H9 (cell line): ENCODE measurements around the gene WDR81. TPM values are rescaled to one million over a fixed set of nuclear protein-coding genes. Genes with fewer than 3 reads are reported as not detected.

Experiments used
- DNase-seq: peaks from one replicate; pipeline ENCODE4 v3.0.0-alpha.2; 2017
- H2AFZ ChIP-seq: one replicate; pipeline ENCODE4 v1.6.1; 2013; ENCODE audit warnings: mild to moderate bottlenecking, low read length, control low read depth, moderate library complexity
- H2AK5ac ChIP-seq: 2 replicates; pipeline ENCODE4 v1.6.1; 2013; ENCODE audit warnings: low read length, control low read depth, mixed read lengths; ENCODE audit not compliant: insufficient read length
- H2BK120ac ChIP-seq: one replicate; pipeline ENCODE4 v1.6.1; 2013; ENCODE audit warnings: low read depth, mild to moderate bottlenecking, low read length, control low read depth, inconsistent platforms; ENCODE audit not compliant: poor library complexity, severe bottlenecking
- H2BK12ac ChIP-seq: 2 replicates; pipeline ENCODE4 v1.6.1; 2013; ENCODE audit warnings: low read length, control low read depth, mixed read lengths, low read depth; ENCODE audit not compliant: insufficient read length
- H2BK15ac ChIP-seq: 2 replicates; pipeline ENCODE4 v1.6.1; 2013; ENCODE audit warnings: low read depth, low read length, control low read depth
- H2BK20ac ChIP-seq: one replicate; pipeline ENCODE4 v1.6.1; 2013; ENCODE audit warnings: low read depth, mild to moderate bottlenecking, low read length, control low read depth, inconsistent platforms; ENCODE audit not compliant: poor library complexity, severe bottlenecking
- H2BK5ac ChIP-seq: 2 replicates; pipeline ENCODE4 v1.6.1; 2013; ENCODE audit warnings: low read length, control low read depth, mixed read lengths; ENCODE audit not compliant: insufficient read length
- H3K14ac ChIP-seq: 2 replicates; pipeline ENCODE4 v1.6.1; 2013; ENCODE audit warnings: low read length, control low read depth; ENCODE audit not compliant: insufficient read depth
- H3K18ac ChIP-seq: 2 replicates; pipeline ENCODE4 v1.6.1; 2013; ENCODE audit warnings: low read depth, mild to moderate bottlenecking, mixed read lengths, low read length, control low read depth; ENCODE audit not compliant: insufficient read length
- H3K23ac ChIP-seq: 2 replicates; pipeline ENCODE4 v1.6.1; 2013; ENCODE audit warnings: low read length, control low read depth, mixed read lengths, low read depth; ENCODE audit not compliant: insufficient read length
- H3K23me2 ChIP-seq: 2 replicates; pipeline ENCODE4 v1.6.1; 2013; ENCODE audit warnings: low read depth, mild to moderate bottlenecking, mixed read lengths, low read length, control low read depth; ENCODE audit not compliant: insufficient read length, poor library complexity, severe bottlenecking
- H3K27ac ChIP-seq: 2 replicates; pipeline ENCODE4 v1.5.1; 2013; ENCODE audit warnings: low read length, control low read depth, mixed read lengths, low read depth; ENCODE audit not compliant: insufficient read length
- H3K27me3 ChIP-seq: 2 replicates; pipeline ENCODE4 v1.6.1; 2013; ENCODE audit warnings: low read length, control low read depth, inconsistent platforms; ENCODE audit not compliant: insufficient read depth
- H3K4ac ChIP-seq: 2 replicates; pipeline ENCODE4 v1.6.1; 2013; ENCODE audit warnings: low read depth, mild to moderate bottlenecking, control low read depth, inconsistent platforms, low read length, moderate library complexity
- H3K4me1 ChIP-seq: 2 replicates; pipeline ENCODE4 v1.6.1; 2013; ENCODE audit warnings: low read length, control low read depth, inconsistent platforms; ENCODE audit not compliant: insufficient read depth
- H3K4me2 ChIP-seq: 2 replicates; pipeline ENCODE4 v1.6.1; 2013; ENCODE audit warnings: low read length, control low read depth, mixed read lengths; ENCODE audit not compliant: insufficient read length, insufficient read depth
- H3K56ac ChIP-seq: 2 replicates; pipeline ENCODE4 v1.6.1; 2013; ENCODE audit warnings: low read depth, mild to moderate bottlenecking, mixed read lengths, low read length, control low read depth; ENCODE audit not compliant: insufficient read length
- H3K79me1 ChIP-seq: 2 replicates; pipeline ENCODE4 v1.6.1; 2013; ENCODE audit warnings: low read depth, mild to moderate bottlenecking, moderate library complexity, low read length, control low read depth, inconsistent platforms; ENCODE audit not compliant: insufficient read depth, poor library complexity, severe bottlenecking
- H3K79me2 ChIP-seq: 2 replicates; pipeline ENCODE4 v1.6.1; 2013; ENCODE audit warnings: low read length, control low read depth, inconsistent platforms; ENCODE audit not compliant: insufficient read depth
- H3K9ac ChIP-seq: 2 replicates; pipeline ENCODE4 v1.6.1; 2013; ENCODE audit warnings: low read length, control low read depth, mixed read lengths; ENCODE audit not compliant: insufficient read length; ENCODE audit errors: extremely low read depth
- H3K9me3 ChIP-seq: one replicate; pipeline ENCODE4 v1.6.1; 2013; ENCODE audit warnings: low read depth, low read length, inconsistent platforms; ENCODE audit not compliant: control insufficient read depth
- H3T11ph ChIP-seq: one replicate; pipeline ENCODE4 v1.6.1; 2013; ENCODE audit warnings: mild to moderate bottlenecking, low read length, control low read depth, inconsistent platforms
- H4K20me1 ChIP-seq: one replicate; pipeline ENCODE4 v1.6.1; 2013; ENCODE audit not compliant: control insufficient read depth, insufficient read length, insufficient read depth
- H4K5ac ChIP-seq: 2 replicates; pipeline ENCODE4 v1.6.1; 2013; ENCODE audit warnings: low read depth, mild to moderate bottlenecking, mixed read lengths, low read length, control low read depth; ENCODE audit not compliant: insufficient read length
- H4K8ac ChIP-seq: replicated peaks from 2 replicates; pipeline ENCODE4 v1.6.1; 2013; ENCODE audit warnings: low read length, control low read depth, mixed read lengths, low read depth; ENCODE audit not compliant: insufficient read length
- H4K91ac ChIP-seq: 2 replicates; pipeline ENCODE4 v1.6.1; 2013; ENCODE audit warnings: low read depth, mild to moderate bottlenecking, moderate library complexity, mixed read lengths, low read length, control low read depth; ENCODE audit not compliant: insufficient read length
- H3K27ac Mint-ChIP-seq, 3 experiments: 2 replicates in 2 of 3; 3 replicates in 1 of 3; pipeline ENCODE4 v1.8.0; 2020 to 2021; ENCODE audit warnings: mixed read lengths in 3 of 3, mild to moderate bottlenecking in 1 of 3, moderate library complexity in 1 of 3
- H3K27me3 Mint-ChIP-seq: 2 replicates; pipeline ENCODE4 v1.8.0; 2021; ENCODE audit warnings: low read depth, mild to moderate bottlenecking, moderate library complexity, mixed read lengths
- H3K36me3 Mint-ChIP-seq, 3 experiments: 2 replicates in 2 of 3; 3 replicates in 1 of 3; pipeline ENCODE4 v1.8.0; 2020 to 2021; ENCODE audit warnings: low read depth in 3 of 3, mixed read lengths in 3 of 3; ENCODE audit not compliant: insufficient read depth in 1 of 3
- H3K4me1 Mint-ChIP-seq, 2 experiments: 2 replicates each; pipeline ENCODE4 v1.8.0; 2020; ENCODE audit warnings: mixed read lengths in 2 of 2
- H3K4me3 Mint-ChIP-seq, 2 experiments: 2 replicates in 1 of 2; 3 replicates in 1 of 2; pipeline ENCODE4 v1.8.0; 2020 to 2021; ENCODE audit warnings: mild to moderate bottlenecking in 2 of 2, mixed read lengths in 2 of 2, moderate library complexity in 1 of 2
- H3K9me3 Mint-ChIP-seq, 2 experiments: 2 replicates in 1 of 2; 3 replicates in 1 of 2; pipeline ENCODE4 v1.8.0; 2020; ENCODE audit warnings: mild to moderate bottlenecking in 2 of 2, mixed read lengths in 2 of 2, moderate library complexity in 1 of 2
- WGBS: extraction: QIAGEN DNeasy Blood & Tissue Kit; methylation state at CpG from one replicate; pipeline ENCODE4 v1.1.7; 2013; ENCODE audit warnings: missing lambda C conversion rate, low lambda C conversion rate, mixed read lengths; ENCODE audit not compliant: insufficient read length; ENCODE audit errors: extremely low coverage; 5-methylcytosine and 5-hydroxymethylcytosine counted together
- total RNA-seq: library from RNA; stranded (reverse); gene quantifications from 2 replicates; pipeline ENCODE4 v1.2.1, GENCODE V29; 2021
- TF ChIP-seq, protein P1 (sequence below): fragments of 200-600 bp; sonication (generic); conservative IDR thresholded peaks from 3 replicates; pipeline ENCODE4 v1.8.0; 2021; ENCODE audit warnings: antibody characterized with exemption, mild to moderate bottlenecking

Gene WDR81
- total RNA-seq, 1 experiment from 2014 or later = 20.2 TPM

DNA sequence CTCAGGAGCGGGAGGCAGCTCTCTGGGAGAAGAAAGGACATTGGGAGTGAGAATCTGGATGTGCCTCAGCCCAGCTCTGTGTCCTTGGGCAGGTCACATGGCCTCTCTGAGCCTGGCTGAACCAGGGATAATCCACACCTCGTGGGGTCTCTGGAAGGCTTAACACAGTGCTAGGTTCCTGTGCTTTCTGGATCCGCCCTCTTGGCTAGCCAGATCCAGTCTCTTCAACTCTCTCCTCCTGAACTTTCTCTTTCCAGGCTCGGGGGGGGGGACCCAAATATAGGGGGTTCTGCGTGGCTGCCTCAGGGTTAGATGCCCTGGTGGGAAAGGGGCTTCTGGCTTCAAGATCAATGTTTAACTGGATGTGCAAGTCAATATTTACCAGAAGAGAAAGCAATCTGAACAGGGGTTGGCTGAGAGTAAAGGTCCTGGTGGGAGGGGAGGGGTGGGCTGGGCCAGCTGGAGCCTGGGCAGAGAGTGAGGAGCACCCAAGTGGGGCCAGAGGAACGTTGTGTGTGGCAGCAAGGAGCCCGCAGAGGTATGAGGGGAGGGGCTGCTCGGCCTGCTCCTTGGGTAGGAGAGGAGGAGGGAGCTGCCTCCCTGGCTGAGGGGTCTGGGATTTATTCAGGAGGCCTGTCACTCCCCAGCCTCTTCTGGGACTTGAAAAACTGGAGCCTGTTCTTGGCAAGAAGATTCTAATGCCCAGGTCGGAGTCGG is 18.0 kb downstream of the WDR81 start, which contains the start of gene SERPINF2:
Gene SERPINF2, plus strand, starts transcription at position 501 of the 717 bp plus-strand sequence. CDS start 2,125 bp downstream, outside the sequence.
- Histone ChIP-seq H3K79me1 (no peaks in the 10 kb centered on the region), H3K56ac (no peak within 1 kb of the TSS), H3K4ac (no peak within 1 kb of the TSS), H3K23me2 (no peaks in the 10 kb centered on the region), H3K9ac (no peak within 1 kb of the TSS), H3K23ac (no peak within 1 kb of the TSS), H4K20me1 (no peaks in the 10 kb centered on the region), H2BK5ac (no peak within 1 kb of the TSS), H3K9me3 (no peaks in the 10 kb centered on the region), H2BK120ac (no peak within 1 kb of the TSS), H3K79me2 (no peaks in the 10 kb centered on the region), H3K27ac (no peak within 1 kb of the TSS), H3K18ac (no peak within 1 kb of the TSS), H3K27me3 (no peaks in the 10 kb centered on the region), H2AFZ (no peak within 1 kb of the TSS), H2AK5ac (no peak within 1 kb of the TSS), H3T11ph (no peak within 1 kb of the TSS), H2BK15ac (no peak within 1 kb of the TSS), H3K14ac (peak within 1 kb of the TSS; percentile 24; the same call in 1 of the 2 replicates), H4K5ac (no peak within 1 kb of the TSS), H4K8ac (no peak within 1 kb of the TSS), H3K4me1 (no peaks in the 10 kb centered on the region), H3K4me2 (no peak within 1 kb of the TSS), H4K91ac (no peak within 1 kb of the TSS), H2BK12ac (no peak within 1 kb of the TSS), H2BK20ac (no peak within 1 kb of the TSS)
- H3K4me3 Mint-ChIP-seq = no peak within 1 kb of the TSS
- no CpG with 5 or more reads among the region's 10 CpGs for WGBS
- TF ChIP-seq, protein P1, sequence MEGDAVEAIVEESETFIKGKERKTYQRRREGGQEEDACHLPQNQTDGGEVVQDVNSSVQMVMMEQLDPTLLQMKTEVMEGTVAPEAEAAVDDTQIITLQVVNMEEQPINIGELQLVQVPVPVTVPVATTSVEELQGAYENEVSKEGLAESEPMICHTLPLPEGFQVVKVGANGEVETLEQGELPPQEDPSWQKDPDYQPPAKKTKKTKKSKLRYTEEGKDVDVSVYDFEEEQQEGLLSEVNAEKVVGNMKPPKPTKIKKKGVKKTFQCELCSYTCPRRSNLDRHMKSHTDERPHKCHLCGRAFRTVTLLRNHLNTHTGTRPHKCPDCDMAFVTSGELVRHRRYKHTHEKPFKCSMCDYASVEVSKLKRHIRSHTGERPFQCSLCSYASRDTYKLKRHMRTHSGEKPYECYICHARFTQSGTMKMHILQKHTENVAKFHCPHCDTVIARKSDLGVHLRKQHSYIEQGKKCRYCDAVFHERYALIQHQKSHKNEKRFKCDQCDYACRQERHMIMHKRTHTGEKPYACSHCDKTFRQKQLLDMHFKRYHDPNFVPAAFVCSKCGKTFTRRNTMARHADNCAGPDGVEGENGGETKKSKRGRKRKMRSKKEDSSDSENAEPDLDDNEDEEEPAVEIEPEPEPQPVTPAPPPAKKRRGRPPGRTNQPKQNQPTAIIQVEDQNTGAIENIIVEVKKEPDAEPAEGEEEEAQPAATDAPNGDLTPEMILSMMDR = no peak
- peaks cover 0 to 19% of the 10 kb centered on the region in 2 experiments; a peak in 1 of 5 replicates for H3K9me3 Mint-ChIP-seq
- H3K4me1 Mint-ChIP-seq = peaks cover 4 to 6% of the 10 kb centered on the region in 2 experiments; a peak in 3 of 4 replicates
- H3K27me3 Mint-ChIP-seq = peaks cover 1% of the 10 kb centered on the region; the same call in 1 of the 2 replicates
- no peak within 1 kb of the TSS for H3K27ac Mint-ChIP-seq
- H3K36me3 Mint-ChIP-seq = peaks cover 0 to 2% (median 0%) of the 10 kb centered on the region in 3 experiments; a peak in 1 of 7 replicates
- no peak for DNase-seq
